SU-DHL-6 (cell line): ENCODE results near the gene RESF1.
A peak's percentile ranks its signal among the peaks of the same experiment; 100 is the strongest.

Experiments
- H2AFZ ChIP-seq: fragments of 200-600 bp; sonication (generic); 2 replicates; pipeline ENCODE4 v1.6.1; 2014; ENCODE audit warnings: low read depth, mild to moderate bottlenecking, moderate library complexity, mixed read lengths, antibody characterized with exemption, low read length; ENCODE audit not compliant: severe bottlenecking
- H3F3A ChIP-seq: fragments of 200-600 bp; shearing (Covaris generic); 2 replicates; pipeline ENCODE4 v1.6.0; 2016; ENCODE audit warnings: antibody characterized with exemption, mild to moderate bottlenecking; ENCODE audit not compliant: insufficient read depth
- H3K27ac ChIP-seq: fragments of 200-600 bp; sonication (generic); 2 replicates; pipeline ENCODE4 v1.5.1; 2016; ENCODE audit warnings: low read depth, mild to moderate bottlenecking, low read length, moderate library complexity, mixed read lengths
- H3K27me3 ChIP-seq: fragments of 200-600 bp; sonication (generic), shearing (Covaris generic); 2 replicates; pipeline ENCODE4 v1.6.0; 2014; ENCODE audit warnings: mild to moderate bottlenecking, low read length
- H3K36me3 ChIP-seq: fragments of 200-600 bp; sonication (generic); 2 replicates; pipeline ENCODE4 v1.6.1; 2014; ENCODE audit warnings: mild to moderate bottlenecking, low read length, mixed read lengths
- H3K4me2 ChIP-seq: fragments of 300-600, 200-600 bp; shearing (Covaris generic), sonication (generic); 2 replicates; pipeline ENCODE4 v1.6.0; 2014; ENCODE audit warnings: low read length, low read depth, mild to moderate bottlenecking; ENCODE audit not compliant: poor library complexity, severe bottlenecking
- H3K4me3 ChIP-seq: fragments of 200-600 bp; sonication (generic); 2 replicates; pipeline ENCODE4 v1.5.1; 2014; ENCODE audit warnings: antibody characterized with exemption, low read length, mild to moderate bottlenecking, mixed read lengths; ENCODE audit not compliant: insufficient read depth, poor library complexity, severe bottlenecking
- H3K79me2 ChIP-seq: fragments of 200-600 bp; sonication (generic); 2 replicates; pipeline ENCODE4 v1.6.1; 2014; ENCODE audit warnings: mild to moderate bottlenecking, low read length, moderate library complexity; ENCODE audit not compliant: insufficient read depth
- H3K9ac ChIP-seq: fragments of 200-600 bp; sonication (generic); 2 replicates; pipeline ENCODE4 v1.7.0; 2014; ENCODE audit warnings: mild to moderate bottlenecking, low read length
- H3K9me2 ChIP-seq: fragments of 200-600 bp; sonication (generic); replicated peaks from 2 replicates; pipeline ENCODE4 v1.6.1; 2014; ENCODE audit warnings: low read length; ENCODE audit not compliant: insufficient read depth
- H3K9me3 ChIP-seq: fragments of 200-600 bp; sonication (generic); 2 replicates; pipeline ENCODE4 v1.6.1; 2014; ENCODE audit warnings: low read length, mixed read lengths; ENCODE audit not compliant: insufficient read depth
- H4K20me1 ChIP-seq: fragments of 200-600 bp; sonication (generic); 2 replicates; pipeline ENCODE4 v1.6.1; 2014; ENCODE audit warnings: low read depth, mild to moderate bottlenecking, antibody characterized with exemption, low read length, moderate library complexity, mixed read lengths
- CTCF ChIP-seq: fragments of 200-600 bp; sonication (generic); IDR thresholded peaks from one replicate; pipeline ENCODE4 v1.5.1; 2017; ENCODE audit warnings: antibody characterized with exemption, mild to moderate bottlenecking, low read length, moderate library complexity; ENCODE audit not compliant: insufficient read depth, poor library complexity, severe bottlenecking
- EZH2phosphoT487 ChIP-seq: fragments of 200-600 bp; sonication (generic), shearing (Covaris generic); conservative IDR thresholded peaks from 2 replicates; pipeline ENCODE4 v1.6.1; 2018; ENCODE audit warnings: mild to moderate bottlenecking, antibody characterized with exemption, low read length, moderate library complexity, mixed read lengths

The RESF1 gene

GRCh38 chr12:31951008-31951407 is 8.2 kb upstream of the RESF1 start:
- no peaks in the 10 kb centered on the region for H3K79me2 ChIP-seq
- H3K9ac ChIP-seq: peak overlapping the region; percentile 39
- H3K4me3 ChIP-seq: peak overlapping the region; percentile 42
- no peaks in the 10 kb centered on the region for H3K9me3 ChIP-seq
- no peaks in the 10 kb centered on the region for H3K27me3 ChIP-seq
- H4K20me1 ChIP-seq: no peaks in the 10 kb centered on the region
- H3K9me2 ChIP-seq: no peaks in the 10 kb centered on the region
- H3K27ac ChIP-seq: peak overlapping the region; percentile 92
- TF ChIP-seq CTCF (no peak), EZH2phosphoT487 (no peak)
- peak overlapping the region; percentile 60 for H3K4me2 ChIP-seq
- no peaks in the 10 kb centered on the region for H3K36me3 ChIP-seq
- peaks cover 44% of the 10 kb centered on the region for H3F3A ChIP-seq
- H2AFZ ChIP-seq: no peak overlapping the region

- Histone ChIP-seq H3K79me2 (no peaks in the 10 kb centered on the region), H2AFZ (no peak overlapping the region), H4K20me1 (no peaks in the 10 kb centered on the region), H3K27ac (peak overlapping the region; percentile 92), H3K27me3 (no peaks in the 10 kb centered on the region), H3F3A (peaks cover 44% of the 10 kb centered on the region), H3K4me3 (no peak overlapping the region), H3K9me2 (no peaks in the 10 kb centered on the region), H3K9ac (no peak overlapping the region), H3K36me3 (no peaks in the 10 kb centered on the region), H3K9me3 (no peaks in the 10 kb centered on the region), H3K4me2 (peak overlapping the region; percentile 60)
- TF ChIP-seq EZH2phosphoT487 (no peak), CTCF (no peak)
These were observed 7.3 kb upstream of the RESF1 start for GRCh38 chr12:31951939-31952338.

GRCh38 chr12:31952418-31952817 is 6.8 kb upstream of the RESF1 start:
- Histone ChIP-seq H3K36me3 (no peaks in the 10 kb centered on the region), H2AFZ (no peak overlapping the region), H4K20me1 (no peaks in the 10 kb centered on the region), H3K4me3 (no peak overlapping the region), H3F3A (peaks cover 44% of the 10 kb centered on the region), H3K27ac (peak overlapping the region; percentile 92; the same call in 1 of the 2 replicates), H3K4me2 (no peak overlapping the region), H3K9me3 (no peaks in the 10 kb centered on the region), H3K79me2 (no peaks in the 10 kb centered on the region), H3K9me2 (no peaks in the 10 kb centered on the region), H3K27me3 (no peaks in the 10 kb centered on the region), H3K9ac (no peak overlapping the region)
- TF ChIP-seq CTCF: no peak
- TF ChIP-seq EZH2phosphoT487: no peak
